Fibroblast of skin of left biceps (primary cell): Measurements from ENCODE around the gene FGF8.
A peak's percentile ranks its signal among the peaks of the same experiment; 100 is the strongest.

ENCODE experiments used
- DNase-seq, 2 experiments: peaks; one replicate each; pipeline ENCODE4 v3.0.0-alpha.2; 2013; ENCODE audit warnings: low read depth in 2 of 2

The FGF8 gene

GRCh38 chr10:101781984-101782810, 6.3 kb upstream of the FGF8 start:
- DNase-seq, result no peak

- DNase-seq, result no peak
These were observed 5.7 kb upstream of the FGF8 start for GRCh38 chr10:101781655-101781983.

DNA sequence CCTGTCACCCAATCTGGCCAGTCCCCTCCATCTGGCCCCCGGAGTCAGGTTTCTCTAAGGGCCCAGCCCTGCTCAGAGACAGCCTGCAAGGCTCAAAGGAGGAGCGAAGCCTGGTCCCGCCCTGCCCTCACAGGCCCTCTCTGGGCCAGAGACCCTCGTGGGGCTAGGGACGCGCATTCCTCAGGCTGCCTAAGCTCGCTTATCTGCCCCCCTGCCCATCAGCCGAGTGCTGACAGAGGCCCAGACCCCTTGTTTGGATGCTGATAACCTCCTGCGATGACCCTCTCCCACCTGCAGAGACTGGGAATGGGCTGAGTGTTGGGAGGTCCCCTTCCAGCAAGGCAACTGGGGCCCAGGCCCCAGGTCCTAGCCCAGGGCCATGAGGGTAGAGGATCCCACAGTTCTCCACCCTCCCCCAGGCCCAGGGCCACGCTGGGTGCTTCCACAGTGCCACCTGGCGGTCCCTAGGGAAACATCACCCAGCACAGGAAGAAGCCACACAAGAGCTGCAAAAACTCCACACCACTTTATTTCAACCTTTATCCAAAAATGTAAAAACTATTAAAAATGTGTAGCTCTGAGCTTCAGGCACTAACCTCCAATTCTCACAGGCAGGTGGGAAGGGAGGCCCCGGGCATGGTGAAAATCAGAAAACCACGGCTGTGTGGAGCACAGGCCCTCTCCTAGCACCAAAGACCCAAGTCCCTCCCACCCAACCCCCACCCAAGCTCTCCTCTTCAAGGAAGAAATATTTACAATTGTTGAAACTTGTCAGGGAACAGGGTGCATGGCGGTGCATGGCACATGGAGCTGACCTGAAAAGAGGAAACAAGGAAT, 5.1 kb upstream of the FGF8 start:
- peak in 1 of 2 experiments; percentile 9 for DNase-seq

- DNase-seq, result no peak
These were observed 4.4 kb upstream of the FGF8 start for GRCh38 chr10:101780187-101780817.

- DNase-seq, result peak in 1 of 2 experiments; percentile 7
These were observed 3.8 kb upstream of the FGF8 start for GRCh38 chr10:101779544-101780186.

DNA sequence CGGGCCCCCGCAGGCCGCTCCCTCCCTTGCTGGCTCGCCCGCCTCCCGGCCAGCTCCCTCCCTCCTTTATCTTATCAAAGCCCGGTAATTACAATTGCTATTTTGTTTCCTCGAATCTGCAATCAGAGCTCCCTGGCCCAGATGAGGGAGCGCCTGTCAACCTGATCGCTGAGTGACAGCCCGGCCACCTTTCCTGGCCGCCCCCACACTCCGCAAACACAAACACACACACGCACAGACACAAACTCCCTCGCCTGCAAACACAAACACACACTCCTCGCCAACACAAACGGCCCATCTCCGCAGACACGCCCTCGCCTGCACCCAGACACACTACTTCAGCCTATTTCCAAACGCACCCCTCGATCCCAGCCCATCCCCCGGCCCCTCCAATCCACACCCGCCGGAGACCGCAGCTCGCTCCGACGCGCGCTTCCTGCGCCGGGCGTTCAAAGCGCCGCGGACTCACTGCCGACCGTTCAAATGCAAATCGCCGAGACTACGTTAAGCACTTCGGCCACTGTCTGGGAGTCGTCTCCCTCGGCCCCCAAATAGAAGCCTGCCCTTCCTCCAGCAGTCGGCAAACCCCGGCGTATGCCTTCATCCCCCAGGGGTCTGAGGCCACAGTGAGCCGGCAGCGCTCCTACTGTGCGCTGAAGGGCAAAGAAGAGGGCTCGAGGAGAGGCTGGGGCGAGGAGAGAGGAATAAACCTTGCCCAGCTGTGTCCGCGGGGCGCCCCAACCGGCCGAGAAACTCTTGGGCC, 3.0 kb upstream of the FGF8 start:
- no peak for DNase-seq

DNA sequence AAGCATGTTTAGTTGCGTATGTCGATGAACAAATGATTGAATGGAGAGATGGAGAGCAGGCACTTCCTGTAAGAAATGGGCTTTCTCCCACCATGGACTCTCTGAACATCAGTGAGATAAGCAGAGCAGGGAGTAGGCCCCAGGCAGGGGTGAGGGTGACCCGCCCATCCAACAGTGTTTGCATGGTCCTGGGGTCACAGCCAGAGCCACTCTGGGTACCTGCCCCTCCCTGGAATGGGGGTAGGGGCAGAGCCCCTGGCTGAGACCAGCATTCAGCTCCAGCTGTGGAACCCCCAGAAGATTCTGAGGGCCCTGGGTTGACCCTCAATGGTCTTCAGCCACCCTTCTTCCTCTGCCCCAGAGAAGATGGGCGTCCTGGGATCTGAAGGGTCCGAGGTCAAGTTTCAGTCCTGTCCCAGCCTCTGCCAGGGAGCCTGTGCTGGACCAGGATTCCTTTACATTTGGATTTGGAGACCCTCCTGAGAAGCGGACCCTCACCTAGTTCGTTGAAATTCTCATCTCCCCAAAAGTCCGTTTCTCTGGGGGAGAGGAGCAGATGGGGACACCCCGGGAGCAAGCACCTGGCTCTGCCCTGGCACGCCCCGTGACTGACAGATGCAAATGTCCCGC, 2.4 kb upstream of the FGF8 start:
- DNase-seq, result no peak

DNA sequence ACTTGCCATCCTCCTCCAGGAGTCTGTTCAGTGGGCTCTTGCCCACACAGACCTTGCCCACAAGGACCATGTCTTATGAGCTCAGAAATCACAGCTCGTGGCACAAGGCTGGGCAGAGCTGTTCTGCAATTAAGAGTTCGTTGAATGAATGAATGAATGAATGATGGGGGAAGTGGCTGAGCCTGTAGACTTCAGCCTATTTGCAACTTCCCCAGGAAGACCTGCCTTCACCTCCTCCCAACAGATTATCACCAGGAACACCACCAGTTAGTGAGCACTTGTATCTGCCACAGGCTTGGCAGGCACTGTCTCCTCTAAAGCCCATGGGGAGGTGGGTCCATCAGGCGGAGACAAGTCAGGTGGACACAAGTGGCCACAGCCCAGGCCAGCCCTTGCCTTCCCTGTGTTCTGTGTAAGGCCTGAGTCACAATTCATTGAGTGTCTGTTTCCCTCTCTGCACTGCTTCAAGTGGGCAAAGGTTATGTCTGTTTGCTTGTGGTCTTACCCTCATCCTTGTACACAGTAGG, 1.8 kb upstream of the FGF8 start:
- no peak for DNase-seq

DNA sequence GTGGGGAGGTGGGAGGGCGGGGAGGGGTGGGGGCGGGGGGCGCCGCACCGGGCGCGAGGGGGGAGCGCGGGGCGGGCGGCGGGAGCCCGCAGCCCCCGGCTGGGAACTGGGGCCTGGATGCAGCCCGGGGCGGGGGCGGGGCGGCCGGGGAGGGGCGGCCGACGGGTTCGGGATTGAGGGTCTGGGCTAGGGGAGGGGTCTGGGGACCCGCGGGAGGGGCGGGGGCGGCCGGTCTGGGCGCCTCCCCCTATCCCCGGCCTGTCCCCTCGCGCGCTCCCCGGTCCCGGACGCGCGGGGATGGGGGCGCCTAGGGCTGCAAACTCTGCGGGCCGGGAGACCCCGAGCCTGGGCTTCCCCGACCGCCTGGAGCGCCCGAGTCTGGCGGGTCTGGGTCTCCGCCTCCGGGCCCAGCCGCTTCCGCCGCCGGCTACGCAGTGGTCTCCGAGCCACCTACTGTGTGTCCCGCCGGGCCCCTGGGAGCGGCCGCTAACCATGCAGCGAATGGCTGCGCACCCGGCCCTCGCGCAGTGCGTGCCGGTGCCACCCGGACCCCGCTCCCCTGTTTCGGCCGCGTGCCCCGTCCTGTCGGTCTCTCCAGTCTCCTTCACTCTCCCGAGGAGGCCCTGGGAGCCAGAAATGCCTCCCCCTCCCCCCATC, 375 bp upstream of the FGF8 start:
- no peak for DNase-seq

GRCh38 chr10:101774589-101775272, 1.2 kb downstream of the FGF8 start:
- no peak for DNase-seq

- no peak for DNase-seq
These were observed 1.9 kb downstream of the FGF8 start for GRCh38 chr10:101773923-101774588.

- no peak for DNase-seq
These were observed 2.8 kb downstream of the FGF8 start for GRCh38 chr10:101772895-101773761.

- no peak for DNase-seq
These were observed 3.7 kb downstream of the FGF8 start for GRCh38 chr10:101772017-101772894.

DNA sequence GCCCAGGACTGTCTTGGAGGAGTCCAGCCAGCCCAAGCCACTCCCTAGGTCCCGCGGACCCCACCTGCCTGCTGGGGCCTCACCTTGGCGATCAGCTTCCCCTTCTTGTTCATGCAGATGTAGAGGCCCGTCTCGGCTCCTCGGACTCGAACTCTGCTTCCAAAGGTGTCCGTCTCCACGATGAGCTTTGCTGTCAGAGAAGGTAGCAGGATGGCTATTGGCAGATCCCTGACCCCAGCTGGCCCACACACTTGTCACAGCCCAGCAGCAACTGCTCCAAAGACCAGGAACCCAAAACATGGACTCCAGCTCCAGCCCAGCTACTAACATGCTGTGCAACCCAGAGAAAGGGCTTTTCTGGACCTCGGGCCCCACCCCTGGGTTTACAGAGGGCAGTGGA, 4.5 kb downstream of the FGF8 start:
- DNase-seq, result no peak

DNA sequence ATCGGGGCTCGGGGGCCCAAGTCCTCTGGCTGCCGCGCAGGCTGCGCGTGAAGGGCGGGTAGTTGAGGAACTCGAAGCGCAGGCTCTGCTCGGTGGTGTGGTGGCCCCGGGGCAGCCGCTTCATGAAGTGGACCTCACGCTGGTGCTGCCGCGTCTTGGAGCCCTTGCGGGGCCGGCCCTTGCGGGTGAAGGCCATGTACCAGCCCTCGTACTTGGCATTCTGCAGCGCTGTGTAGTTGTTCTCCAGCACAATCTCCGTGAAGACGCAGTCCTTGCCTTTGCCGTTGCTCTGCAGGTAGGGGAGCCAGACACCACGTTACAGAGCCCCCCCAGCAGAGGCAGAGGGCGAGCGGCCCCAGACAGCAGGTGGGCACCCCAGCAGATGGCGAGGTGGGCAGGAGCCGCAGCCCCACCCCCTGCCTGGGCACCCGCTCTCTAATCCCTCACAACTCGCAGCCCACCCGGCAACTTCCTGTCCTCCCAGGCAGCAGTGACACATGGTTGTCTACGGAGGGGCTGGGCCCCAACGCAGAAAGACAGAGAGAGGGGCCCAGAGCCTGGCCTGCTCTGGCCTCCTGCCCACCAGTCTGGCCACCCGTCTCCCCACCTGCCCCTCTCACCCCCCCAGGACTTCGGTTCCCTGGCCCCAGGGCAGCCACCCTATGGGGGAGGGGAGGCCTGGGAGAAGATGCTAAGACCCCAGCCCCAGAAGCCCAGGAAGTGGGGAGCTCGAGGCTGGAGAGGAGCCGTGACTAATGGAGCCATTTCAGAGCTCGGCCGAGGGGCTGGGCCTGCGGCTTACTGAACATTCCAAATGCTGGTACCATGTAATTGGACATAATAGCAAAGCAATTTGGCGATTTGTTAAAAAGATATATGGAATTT, 5.3 kb downstream of the FGF8 start:
- no peak for DNase-seq
